ENCODE data around the gene NAA25.
"Not testable (repeated sequence)": the region's sequence is repeated elsewhere in the genome, so short reads cannot be mapped to it uniquely, and the experiment has no call there.

NAA25 gene

DNA sequence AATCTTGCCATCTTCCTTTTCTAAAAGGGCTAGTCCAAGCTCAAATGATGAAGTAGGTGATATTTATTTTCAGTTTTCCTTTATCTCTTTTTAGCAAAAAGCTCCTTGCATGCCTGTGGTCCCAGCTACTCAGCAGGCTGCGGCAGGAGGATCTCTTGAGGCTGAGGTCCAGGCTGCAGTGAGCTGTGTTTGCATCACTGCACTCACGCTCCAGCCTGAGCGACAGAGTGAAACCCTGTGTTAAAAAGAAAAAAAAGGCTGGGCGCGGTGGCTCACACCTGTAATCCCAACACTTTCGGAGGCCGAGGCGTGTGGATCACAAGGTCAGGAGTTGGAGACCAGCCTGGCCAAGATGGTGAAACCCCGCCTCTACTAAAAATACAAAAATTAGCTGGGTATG lies 100.6 kb downstream of the NAA25 start:
- no peak for DNase-seq

DNA sequence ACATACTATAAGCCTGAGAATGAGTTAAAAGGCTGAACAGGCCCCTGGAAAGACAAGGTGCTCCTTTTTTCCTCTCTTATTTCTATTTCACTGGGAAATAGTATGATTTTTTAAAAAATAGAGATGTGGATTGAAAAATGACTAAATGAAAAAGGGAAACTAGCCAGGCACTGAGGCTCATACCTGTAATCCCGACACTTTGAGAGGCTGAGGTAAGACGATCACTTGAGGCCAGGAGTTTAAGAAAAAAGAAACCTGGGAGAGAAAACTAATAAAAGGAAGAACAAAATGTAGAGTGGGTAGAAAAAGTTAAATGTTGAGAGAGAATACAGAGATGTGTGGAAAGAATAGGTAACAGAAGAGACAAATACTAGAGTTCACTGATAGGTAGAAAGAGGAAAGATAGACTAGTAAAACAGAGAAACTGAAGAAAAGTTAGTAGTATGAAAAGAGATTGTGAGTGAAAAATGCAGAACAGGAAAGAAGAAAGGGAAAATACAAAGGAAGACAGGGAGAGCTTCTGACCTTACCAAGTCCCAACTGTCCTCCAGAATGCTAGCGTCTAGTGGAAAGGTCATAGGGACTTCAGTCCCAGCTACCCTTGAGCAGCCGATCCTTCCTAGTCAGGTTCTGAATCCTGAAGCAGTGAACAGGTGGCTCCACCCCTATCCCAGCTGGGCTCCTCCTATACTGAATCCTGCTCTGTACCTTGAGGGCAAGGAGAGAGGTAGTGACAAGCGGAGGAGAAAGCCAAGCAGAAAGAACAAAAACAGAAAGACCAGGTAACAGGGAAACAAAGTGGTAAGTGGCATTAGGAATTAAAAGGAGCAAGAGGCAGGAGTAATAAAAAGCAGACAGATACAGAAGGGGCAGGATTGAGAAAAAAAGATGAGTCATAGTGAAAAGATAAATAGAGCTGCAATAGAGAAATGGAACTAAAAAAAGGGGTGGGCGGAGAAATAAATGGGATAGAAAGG lies 102.9 kb downstream of the NAA25 start:
- DNase-seq: no peak

DNA sequence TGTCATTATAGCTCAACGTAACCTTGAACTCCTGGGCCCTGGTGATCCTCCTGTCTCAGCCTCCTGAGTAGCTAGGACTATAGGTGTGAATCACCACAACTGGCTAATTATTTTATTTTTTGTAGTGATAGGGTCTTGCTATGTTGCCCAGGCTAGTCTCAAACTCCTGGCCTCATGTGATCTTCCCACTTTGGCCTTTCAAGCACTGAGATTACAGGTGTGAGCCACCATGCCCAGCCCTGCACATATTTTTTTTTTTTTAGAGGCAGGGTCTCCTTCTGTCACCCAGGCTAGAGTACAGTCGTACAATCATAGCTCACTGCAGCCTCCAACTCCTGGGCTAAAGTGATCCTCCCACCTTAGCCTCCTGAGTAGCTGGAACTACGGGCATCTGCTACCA lies 104.5 kb downstream of the NAA25 start:
- DNase-seq: no peak

DNA sequence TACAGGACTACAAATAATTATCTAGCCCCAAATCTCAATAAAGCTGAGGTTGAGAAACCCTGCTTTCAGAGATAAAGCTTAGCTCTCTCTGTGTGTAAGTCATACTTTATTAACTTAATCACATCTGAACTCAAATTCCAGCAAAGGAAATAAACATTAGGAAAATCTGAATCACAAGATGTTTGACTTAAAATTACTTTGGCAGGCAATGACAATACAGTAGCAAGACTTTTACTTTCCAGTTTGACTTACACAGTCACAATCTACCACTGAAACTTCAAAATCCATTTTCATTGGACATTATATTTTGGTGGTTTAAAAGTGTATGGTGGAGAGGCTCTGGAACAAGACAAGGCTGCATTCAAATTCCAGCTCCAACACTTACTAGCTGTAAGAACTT lies 107.0 kb downstream of the NAA25 start:
- no peak for DNase-seq

DNA sequence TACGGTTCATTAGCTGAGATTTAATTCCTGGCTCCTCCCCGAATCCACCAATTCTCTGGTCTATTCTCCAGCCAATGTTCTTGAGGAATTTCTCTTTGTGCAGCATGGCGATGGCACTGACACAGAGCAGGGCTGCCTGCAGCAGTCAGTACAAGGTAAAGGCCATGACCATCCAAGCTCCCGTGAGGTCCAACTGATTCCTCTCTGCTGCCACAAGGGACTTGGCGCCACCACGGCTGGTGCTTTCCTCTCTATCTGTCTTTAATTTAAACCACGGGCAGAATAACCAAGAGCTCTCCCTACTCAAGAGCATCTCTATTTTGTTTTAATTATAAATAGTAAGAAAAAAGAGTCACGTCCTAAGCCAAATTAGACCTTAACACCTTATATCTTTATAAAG lies 107.8 kb downstream of the NAA25 start:
- DNase-seq: no peak

DNA sequence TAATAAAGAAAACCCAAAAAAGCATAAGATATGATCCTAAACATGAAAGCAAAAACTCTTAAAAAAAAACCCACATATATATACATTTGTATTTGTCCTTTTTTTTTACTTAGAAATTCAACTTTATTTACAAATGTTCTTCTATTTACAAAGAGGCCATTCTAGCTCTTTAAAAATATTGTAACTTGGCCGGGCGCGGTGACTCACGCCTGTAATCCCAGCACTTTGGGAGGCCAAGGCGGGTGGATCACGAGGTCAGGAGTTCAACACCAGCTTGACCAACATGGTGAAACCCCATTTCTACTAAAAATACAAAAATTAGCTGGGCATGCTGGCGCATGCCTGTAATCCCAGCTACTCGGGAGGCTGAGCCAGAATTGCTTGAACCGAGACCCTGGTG lies 109.5 kb downstream of the NAA25 start:
- DNase-seq: not testable (repeated sequence)

DNA sequence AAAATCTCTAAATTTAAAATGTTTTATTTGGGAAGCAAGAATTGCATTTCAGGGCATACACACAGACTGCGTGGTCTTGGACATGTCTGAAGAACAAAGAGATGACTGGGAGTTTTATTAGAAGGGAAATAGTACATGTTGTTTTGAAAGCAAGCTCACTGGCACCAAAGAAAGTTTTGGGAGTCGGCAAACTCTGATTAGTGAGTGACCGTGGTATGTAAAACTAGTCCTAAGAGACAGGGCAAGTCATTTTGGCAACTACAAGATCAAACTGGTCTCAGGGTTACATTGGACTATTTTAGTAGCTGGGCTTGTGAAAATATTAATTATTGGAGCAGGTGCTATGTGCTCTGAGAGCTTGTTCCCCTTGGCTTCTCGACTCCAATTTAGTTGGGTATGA lies 110.6 kb downstream of the NAA25 start:
- no peak for DNase-seq

DNA sequence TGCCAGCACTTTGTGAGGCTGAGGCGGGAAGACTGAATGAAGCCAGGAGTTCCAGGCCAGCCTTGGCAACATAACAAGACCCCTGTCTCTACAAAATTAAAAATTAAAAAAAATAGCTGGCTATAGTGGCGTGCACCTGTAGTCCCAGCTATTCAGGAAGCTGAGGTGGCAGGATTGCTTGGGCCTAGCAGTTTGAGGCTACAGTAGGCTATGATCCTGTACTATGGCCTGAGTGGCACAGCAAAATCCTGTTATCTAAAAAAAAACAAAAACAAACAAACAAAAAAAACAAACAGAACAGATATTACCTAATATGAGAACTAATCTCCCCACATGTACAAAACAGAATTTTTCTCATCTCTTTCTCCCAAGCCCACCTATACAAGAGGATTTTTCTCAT lies 111.3 kb downstream of the NAA25 start:
- DNase-seq: no peak

DNA sequence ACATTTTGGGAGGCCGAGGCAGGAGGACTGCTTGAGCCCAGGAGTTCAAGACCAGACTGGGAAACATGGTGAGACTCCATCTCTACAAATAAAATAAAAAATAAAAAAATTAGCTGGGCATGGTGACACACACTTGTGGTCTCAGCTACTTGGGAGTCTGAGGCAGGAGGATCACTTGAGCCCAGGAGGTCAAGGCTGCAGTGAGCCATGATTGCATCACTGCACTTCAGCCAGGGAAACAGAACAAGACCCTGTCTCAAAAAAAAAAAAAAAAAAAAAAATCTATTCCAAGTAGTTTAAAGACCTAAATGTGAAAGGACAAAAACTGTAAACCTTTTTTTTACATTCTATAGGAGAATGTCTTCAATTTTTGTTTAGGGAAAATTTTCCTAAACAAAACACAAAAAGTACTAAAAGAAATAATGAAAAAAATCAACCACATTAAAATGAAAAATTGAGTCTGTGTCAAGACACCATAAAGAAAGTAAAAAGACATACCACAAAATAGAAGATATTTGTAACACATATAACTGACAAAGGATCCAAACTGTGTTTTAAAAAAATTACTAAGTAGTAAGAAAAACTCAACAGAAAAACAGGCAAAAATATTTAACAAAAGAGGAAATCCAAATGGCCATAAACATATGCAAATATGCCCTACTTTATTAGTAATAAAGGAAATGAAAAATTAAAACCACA lies 112.7 kb downstream of the NAA25 start:
- no peak for DNase-seq

DNA sequence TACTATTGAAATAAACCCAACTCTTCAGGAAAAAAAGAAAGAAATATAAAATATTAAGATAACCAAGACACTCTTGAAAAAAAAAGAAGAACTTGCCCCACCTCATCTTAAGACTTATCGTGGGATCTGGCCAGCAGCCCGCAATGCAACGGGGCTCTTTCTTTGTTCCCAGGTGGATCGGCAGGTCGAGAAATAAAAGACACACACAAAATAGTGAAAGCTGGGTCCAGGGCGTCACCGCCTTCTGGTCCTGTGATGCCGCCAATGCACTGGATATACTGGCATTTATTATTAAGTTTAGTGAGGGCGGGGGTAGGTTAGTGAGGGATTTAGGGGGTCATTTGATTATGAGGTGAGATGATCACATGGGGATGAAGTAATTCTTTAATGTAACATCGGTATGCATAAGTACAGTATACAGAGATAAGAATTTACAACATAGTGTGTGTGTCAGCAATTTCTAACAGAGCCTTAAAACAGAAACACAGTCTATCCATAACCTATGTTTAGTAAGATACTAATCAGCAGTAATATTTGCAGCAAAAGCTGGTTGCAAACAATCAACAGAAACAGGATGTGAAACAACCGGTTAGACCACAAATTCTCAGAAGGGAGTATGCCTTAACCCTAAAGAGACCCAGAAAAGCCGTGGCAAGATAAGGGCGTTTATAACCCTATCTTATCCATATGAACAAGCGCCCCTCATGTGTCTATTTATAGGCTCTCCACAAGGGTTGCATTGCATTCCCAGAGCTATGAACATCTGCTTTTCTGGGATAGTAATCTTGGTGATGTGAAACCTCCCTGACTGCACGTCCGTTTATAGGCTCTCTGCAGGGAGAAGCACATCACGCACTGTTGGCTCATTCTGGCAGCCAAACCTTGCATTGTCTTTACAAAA lies 114.1 kb downstream of the NAA25 start:
- not testable (repeated sequence) for DNase-seq

DNA sequence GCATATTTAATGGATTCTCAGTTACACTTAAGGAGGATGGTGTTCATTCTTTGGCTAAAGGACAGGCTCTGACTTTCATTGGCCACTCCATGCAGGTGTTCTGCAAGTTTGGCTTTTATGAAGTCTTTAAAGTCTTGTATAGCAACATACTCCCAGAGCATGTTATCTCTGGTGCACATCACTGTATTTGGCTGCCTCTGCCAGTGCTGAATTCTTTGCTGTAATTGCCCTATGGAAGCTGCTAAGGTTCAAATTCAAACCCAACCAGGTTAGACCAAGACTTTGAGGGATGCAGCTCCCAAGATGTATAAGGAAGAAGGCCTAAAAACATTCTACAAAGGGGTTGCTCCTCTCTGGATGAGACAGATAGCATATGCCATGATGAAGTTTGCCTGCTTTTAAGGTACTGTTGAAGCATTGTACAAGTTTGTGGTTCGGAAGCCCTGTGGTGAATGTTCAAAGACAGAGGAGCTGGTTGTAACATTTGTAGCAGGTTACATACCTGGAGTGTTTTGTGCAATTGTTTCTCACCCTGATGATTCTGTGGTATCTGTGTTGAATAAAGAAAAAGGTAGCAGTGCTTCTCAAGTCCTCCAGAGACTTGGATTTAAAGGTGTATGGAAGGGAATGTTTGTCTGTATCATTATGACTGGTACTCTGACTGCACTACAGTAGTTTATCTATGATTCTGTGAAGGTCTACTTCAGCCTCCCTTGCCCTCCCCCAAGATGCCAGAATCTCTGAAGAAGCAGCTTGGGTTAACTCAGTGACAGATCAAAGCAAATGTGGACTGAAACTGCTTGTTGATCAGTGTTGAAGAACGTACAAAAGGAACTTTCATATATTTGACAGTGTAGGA lies 115.1 kb downstream of the NAA25 start:
- DNase-seq: no peak

DNA sequence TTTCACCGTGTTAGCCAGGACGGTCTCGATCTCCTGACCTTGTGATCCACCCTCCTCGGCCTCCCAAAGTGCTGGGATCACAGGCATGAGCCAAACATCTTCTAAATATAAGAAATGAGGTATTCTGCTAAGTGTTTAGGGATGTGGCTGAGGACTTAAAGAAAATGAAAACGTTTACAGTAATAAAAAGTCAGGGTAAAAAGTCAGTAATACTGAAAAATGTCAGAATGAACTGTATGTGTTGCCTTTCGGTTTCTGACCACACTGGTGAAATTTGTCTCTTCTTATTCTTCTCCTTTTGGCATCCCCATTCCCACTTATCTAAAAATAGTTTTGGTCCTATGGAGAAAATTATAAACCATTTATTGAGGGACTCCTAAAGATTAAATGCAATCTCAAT lies 116.1 kb downstream of the NAA25 start:
- DNase-seq: no peak

DNA sequence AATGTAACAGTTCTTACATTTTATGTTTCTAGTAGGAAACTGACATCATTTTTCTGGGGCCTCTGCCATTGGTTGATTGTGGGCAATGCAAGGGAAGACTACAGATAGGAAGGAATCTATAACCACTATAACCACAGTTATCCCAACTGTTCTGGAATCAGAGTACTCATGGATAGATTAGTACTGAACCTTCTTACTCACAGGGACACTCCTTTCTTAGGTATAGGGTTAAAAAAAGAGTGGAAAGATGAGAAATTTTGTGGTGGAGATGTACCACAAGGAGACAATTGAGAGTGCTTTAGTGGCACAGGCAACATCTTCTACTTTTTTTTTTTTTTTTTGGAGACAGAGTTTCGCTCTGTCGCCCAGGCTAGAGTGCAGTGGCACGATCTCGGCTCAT lies 116.6 kb downstream of the NAA25 start:
- no peak for DNase-seq

DNA sequence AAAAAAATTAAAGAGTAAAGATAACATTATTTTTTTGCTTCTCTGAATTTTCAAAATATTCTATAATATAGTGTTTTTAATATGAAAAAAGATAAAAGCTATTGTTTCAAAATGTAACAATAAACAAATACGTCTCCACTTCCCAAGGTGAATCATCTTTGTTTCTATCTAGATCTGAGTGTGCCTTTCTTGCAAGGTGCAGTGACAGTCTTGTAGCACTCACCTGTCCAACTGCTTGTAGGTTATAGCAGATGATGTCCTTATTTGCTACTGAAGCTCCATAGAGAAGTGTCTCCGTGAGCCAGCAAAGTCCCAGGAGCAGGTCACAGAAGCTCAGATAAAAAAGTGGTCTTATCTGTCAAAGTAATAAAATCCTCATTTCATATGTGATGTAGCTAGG lies 117.0 kb downstream of the NAA25 start:
- DNase-seq: no peak

DNA sequence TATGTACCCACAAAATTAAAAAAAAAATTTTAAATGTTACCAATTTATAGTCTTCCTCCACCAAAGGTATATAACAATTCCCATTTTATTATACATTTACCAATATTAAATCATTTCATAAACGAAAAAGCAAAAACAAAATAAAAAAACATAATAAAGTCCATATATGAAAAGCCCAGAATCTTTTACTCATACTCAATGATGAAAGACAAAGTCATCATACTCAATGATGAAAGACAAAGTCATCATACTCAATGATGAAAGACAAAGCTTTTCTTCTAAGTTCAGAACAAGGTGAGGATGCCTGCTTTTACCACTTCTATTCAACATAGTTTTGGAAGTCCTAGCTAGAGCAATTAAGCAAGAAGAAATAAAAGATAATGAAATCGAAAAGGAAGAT lies 123.8 kb downstream of the NAA25 start:
- DNase-seq: no peak

DNA sequence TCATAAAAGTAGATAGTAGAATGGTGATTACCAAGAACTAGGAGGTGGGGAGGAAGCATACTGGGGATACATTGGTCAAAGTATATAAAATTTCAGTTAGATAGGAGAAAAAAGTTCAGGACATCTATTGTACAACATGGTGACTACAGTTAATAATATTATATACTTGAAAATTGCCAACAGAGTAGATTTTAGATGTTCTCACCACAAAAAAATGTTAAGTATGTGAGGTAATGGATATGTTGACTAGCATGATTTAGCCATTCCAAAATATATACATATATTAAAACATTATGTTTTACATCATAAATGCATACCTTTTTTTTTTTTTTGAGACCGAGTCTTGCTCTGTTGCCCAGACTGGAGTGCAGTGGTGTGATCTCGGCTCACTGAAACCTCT lies 126.6 kb downstream of the NAA25 start:
- no peak for DNase-seq

DNA sequence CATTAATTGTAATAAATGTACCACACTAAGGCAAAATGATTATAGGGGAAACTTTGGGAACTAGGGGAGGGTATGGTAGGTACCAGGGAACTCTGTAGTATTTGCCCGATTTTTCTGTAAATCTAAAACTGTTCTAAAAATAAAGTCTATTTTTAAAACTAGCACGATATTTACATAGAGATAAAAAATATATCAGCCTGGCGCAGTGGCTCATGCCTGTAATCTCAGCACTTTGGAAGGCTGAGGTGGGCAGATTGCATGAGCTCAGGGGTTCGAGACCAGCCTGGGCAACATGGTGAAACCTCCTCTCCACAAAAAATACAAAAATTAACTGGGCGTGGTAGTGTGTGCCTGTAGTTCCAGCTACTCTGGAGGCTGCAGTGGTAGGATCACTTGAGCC lies 128.0 kb downstream of the NAA25 start:
- DNase-seq: no peak

DNA sequence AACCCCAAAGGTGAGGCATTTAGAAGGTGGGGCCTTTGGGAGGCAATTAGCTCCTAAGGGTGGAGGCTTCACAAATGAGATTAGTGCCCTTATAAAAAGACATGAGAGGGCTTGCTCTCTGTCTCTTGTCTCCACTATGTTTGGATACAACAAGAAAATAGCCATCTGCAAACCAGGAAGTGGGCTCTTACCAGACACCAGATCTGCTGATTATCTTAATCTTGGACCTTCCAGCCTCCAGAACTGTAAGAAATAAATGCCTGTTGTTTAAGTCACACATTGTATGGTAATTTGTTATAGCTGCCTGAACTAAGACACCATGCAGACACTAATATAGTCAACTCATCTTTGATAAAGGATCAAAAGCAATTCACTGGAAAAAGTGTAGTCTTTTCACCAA lies 130.0 kb downstream of the NAA25 start:
- DNase-seq: no peak

DNA sequence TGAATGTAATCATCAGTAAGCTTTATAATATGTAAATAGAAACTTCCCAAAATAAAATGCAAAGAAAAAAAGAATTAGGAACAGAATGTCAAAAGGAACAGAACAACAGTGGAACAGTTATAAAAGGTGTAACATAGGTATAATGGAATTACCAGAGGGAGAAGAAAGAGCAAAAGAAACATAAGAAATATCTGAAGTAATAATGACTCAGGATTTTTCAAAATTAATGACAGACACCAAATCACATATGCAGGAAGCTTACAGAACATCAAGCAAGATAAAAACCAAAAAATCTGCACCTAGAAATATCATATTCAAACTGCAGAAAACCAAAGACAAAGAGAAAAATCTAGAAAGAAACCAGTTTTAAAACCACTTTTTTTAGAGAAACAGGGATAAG lies 131.7 kb downstream of the NAA25 start:
- DNase-seq: no peak
